Stimulated activated CD4-positive, alpha-beta T cell treated with anti-CD3 and anti-CD28 coated beads, Interleukin-4, amount 100 ng/mL, for 48 hours (primary cell): ENCODE measurements around the gene DAGLA.
"Not testable (repeated sequence)": the region's sequence is repeated elsewhere in the genome, so short reads cannot be mapped to it uniquely, and the experiment has no call there.

Source experiments
- DNase-seq, 2 donors: peaks; one replicate each; pipeline ENCODE4 v3.0.0-alpha.2; 2020; ENCODE audit warnings: low read depth in 2 of 2

Gene DAGLA

GRCh38 chr11:61679893-61680621, at the start of gene DAGLA:
DAGLA (plus strand) TSS chr11:61680391; CDS start chr11:61720156, 39,765 bp downstream.
- peak; percentile 59 to 70 for DNase-seq

- no peak for DNase-seq
Observed at GRCh38 chr11:61632096-61632495, 48.1 kb upstream of the DAGLA start.

- DNase-seq = no peak
Observed at GRCh38 chr11:61635304-61635703, 44.9 kb upstream of the DAGLA start.

GRCh38 chr11:61635787-61636186, 44.4 kb upstream of the DAGLA start:
- no peak for DNase-seq

GRCh38 chr11:61636676-61637075, 43.5 kb upstream of the DAGLA start:
- no peak for DNase-seq

- no peak for DNase-seq
Observed at GRCh38 chr11:61637277-61637676, 42.9 kb upstream of the DAGLA start.

GRCh38 chr11:61639816-61640443, 40.3 kb upstream of the DAGLA start:
- DNase-seq = no peak

GRCh38 chr11:61642162-61642561, 38.0 kb upstream of the DAGLA start:
- DNase-seq = no peak

- DNase-seq = no peak
Observed at GRCh38 chr11:61645179-61645868, 34.9 kb upstream of the DAGLA start.

GRCh38 chr11:61647529-61647928, 32.7 kb upstream of the DAGLA start:
- no peak for DNase-seq

- no peak for DNase-seq
Observed at GRCh38 chr11:61650781-61651571, 29.2 kb upstream of the DAGLA start.

- DNase-seq = no peak
Observed at GRCh38 chr11:61652135-61652534, 28.1 kb upstream of the DAGLA start.

GRCh38 chr11:61654397-61654829, 25.8 kb upstream of the DAGLA start:
- no peak for DNase-seq

GRCh38 chr11:61655266-61656159, 24.7 kb upstream of the DAGLA start:
- DNase-seq = not testable (repeated sequence)

GRCh38 chr11:61656347-61657077, 23.7 kb upstream of the DAGLA start:
- DNase-seq = no peak

- DNase-seq = no peak
Observed at GRCh38 chr11:61657566-61658290, 22.5 kb upstream of the DAGLA start.

GRCh38 chr11:61659413-61660196, 20.6 kb upstream of the DAGLA start:
- DNase-seq = no peak

GRCh38 chr11:61660997-61661396, 19.2 kb upstream of the DAGLA start:
- not testable (repeated sequence) for DNase-seq
